Measurements from ENCODE around the gene ALOX15. TPM values are rescaled to one million over a fixed set of nuclear protein-coding genes. Genes with fewer than 3 reads are reported as not detected.

ALOX15 gene
- total and polyA plus RNA-seq, 9 donors, result 0.07 to 4.1 (median 0.38) TPM; not detected in 3

DNA sequence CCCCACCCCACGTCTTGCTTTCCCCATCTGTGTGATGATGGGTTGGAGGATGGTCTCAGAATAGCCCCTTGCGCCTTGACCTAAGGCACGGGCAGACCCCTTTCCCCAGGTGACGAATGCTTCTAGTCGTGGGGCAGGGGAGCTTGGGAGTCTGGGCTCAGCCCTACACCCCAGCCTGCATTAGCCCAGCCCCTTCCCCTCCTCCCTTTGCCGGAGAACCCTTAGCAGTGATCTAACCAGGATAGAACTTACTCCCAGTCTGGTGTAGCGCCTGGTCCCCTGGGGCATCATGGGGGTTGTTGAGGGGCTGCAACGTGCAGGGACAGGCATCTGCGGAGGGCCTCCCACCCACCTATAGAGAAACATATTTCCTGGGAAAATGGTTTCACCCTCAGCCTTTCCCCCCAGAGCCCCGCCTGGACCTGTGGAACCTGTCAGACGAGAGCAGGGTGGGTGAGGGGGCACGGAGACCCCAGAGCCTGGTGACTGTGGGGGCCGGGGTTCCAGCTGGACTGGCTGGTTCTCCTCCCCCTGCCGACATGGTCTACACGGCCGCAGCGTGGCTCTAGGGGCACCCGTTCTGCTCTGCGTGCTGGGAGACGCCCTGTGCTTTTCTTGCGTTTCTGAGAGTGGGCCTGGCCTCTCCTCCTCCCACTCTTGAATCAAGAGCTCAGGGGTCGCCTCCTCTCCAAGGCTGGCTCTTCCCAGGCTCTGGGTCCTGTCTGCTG, 52.4 kb downstream of the ALOX15 start:
- H3K27ac ChIP-seq, result no peak overlapping the region
- intact Hi-C loops (cut with DNase I), result no loop called here
- peaks cover 5% of the 10 kb centered on the region for H3K4me1 ChIP-seq (ENCODE audit: insufficient read depth)
- no peaks in the 10 kb centered on the region for H3K36me3 ChIP-seq
- DNase-seq, result no peak
- no peak overlapping the region for H3K4me3 ChIP-seq
- H3K9me3 ChIP-seq, result no peaks in the 10 kb centered on the region
- no peaks in the 10 kb centered on the region for H3K27me3 ChIP-seq
- 80 to 90% (median 85%) methylated on average over 22 of the region's 22 CpGs for WGBS, 3 donors
- TF ChIP-seq EP300 (IDR thresholded peaks at IDR 0.05) (no peak), POLR2A (IDR thresholded peaks at IDR 0.05) (no peak)
- TF ChIP-seq, protein P1, sequence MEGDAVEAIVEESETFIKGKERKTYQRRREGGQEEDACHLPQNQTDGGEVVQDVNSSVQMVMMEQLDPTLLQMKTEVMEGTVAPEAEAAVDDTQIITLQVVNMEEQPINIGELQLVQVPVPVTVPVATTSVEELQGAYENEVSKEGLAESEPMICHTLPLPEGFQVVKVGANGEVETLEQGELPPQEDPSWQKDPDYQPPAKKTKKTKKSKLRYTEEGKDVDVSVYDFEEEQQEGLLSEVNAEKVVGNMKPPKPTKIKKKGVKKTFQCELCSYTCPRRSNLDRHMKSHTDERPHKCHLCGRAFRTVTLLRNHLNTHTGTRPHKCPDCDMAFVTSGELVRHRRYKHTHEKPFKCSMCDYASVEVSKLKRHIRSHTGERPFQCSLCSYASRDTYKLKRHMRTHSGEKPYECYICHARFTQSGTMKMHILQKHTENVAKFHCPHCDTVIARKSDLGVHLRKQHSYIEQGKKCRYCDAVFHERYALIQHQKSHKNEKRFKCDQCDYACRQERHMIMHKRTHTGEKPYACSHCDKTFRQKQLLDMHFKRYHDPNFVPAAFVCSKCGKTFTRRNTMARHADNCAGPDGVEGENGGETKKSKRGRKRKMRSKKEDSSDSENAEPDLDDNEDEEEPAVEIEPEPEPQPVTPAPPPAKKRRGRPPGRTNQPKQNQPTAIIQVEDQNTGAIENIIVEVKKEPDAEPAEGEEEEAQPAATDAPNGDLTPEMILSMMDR (IDR thresholded peaks at IDR 0.05), result no peak

DNA sequence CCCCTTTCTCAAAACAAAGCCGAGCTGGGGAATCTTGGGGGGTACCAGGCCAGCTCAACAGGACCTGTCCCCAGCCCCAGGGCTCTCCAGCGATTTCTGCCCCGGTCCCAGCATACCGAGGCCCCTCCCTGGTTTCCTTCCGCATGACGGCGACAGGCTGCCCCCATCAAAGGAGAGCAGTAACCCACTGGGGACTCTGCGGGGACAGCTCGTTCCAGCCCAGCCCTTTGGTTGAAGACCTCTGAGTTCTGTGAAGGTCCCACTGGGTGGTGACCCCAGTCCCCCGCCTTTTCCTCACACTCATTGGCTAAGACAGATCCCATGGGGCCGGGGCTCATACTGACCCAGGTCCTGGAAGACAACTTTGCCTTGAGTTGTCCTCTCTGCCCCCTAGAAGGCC, 53.1 kb downstream of the ALOX15 start:
- Histone ChIP-seq H3K36me3 (no peaks in the 10 kb centered on the region), H3K27ac (no peak overlapping the region), H3K27me3 (no peaks in the 10 kb centered on the region), H3K4me3 (no peak overlapping the region), H3K9me3 (no peaks in the 10 kb centered on the region), H3K4me1 (ENCODE audit: insufficient read depth) (peaks cover 9% of the 10 kb centered on the region)
- WGBS, 3 donors, result 86 to 91% (median 87%) methylated on average over 11 of the region's 11 CpGs
- no peak for DNase-seq
- no peak for TF ChIP-seq POLR2A (IDR thresholded peaks at IDR 0.05)
- TF ChIP-seq, protein P1 (IDR thresholded peaks at IDR 0.05), result no peak
- TF ChIP-seq EP300 (IDR thresholded peaks at IDR 0.05), result no peak
- intact Hi-C loops (cut with DNase I), result no loop called here

DNA sequence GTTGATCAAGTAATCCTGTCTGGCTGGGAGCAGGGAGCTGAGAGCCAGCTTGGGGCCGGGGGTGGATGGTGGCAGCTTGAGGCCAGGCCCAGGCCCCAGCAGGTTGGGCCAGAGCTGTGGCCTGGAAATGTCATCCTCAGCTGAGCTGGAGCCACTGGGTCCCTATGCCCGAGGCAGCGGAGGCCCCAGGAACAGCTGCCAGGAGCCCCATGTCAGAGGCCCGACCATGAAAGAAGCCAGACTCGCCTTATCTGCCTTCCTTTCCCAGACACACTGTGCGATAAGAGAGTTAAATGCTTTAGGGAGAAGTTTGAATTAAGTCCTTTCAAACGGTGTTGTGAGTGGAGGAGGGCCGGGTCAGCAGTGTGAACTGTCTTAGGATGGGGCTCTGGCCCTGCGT, 53.7 kb downstream of the ALOX15 start:
- Histone ChIP-seq H3K4me1 (ENCODE audit: insufficient read depth) (peaks cover 9% of the 10 kb centered on the region), H3K27me3 (no peaks in the 10 kb centered on the region), H3K36me3 (no peaks in the 10 kb centered on the region), H3K27ac (peak overlapping the region in 1 of 2 donors; percentile 15), H3K4me3 (no peak overlapping the region), H3K9me3 (no peaks in the 10 kb centered on the region)
- intact Hi-C loops (cut with DNase I), result no loop called here
- DNase-seq, result peak in 1 of 5 donors; percentile 13
- 57 to 67% (median 63%) methylated on average over 9 of the region's 9 CpGs for WGBS, 3 donors
- TF ChIP-seq, protein P1 (IDR thresholded peaks at IDR 0.05), result no peak
- TF ChIP-seq POLR2A (IDR thresholded peaks at IDR 0.05) (no peak), EP300 (IDR thresholded peaks at IDR 0.05) (no peak)

DNA sequence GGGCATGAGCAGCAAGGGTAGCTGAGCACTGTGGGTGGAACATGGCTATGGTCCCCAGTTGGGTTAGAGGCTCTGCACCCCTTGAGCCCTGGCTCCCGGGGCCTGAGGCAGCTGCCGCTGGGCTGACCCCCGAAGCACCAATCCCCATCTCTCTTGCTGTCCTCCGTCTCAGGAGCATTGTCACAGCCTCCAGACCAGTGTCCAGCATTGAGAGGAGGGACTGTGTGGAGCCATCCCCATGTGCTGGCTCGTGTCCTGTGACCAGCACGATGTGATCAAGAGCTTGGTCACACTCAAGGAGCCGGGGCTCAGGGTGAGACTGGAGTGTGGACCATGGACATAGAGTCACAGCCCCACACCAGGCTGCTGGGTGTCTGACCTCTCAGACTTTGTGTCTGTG, 54.3 kb downstream of the ALOX15 start:
- DNase-seq, result no peak
- Histone ChIP-seq H3K27me3 (no peaks in the 10 kb centered on the region), H3K36me3 (no peaks in the 10 kb centered on the region), H3K4me3 (no peak overlapping the region), H3K27ac (no peak overlapping the region), H3K4me1 (ENCODE audit: insufficient read depth) (peaks cover 9% of the 10 kb centered on the region), H3K9me3 (no peaks in the 10 kb centered on the region)
- intact Hi-C loops (cut with DNase I), result no loop called here
- 93 to 94% (median 93%) methylated on average over 7 of the region's 7 CpGs for WGBS, 3 donors
- TF ChIP-seq, protein P1 (IDR thresholded peaks at IDR 0.05), result no peak
- TF ChIP-seq POLR2A (IDR thresholded peaks at IDR 0.05) (no peak), EP300 (IDR thresholded peaks at IDR 0.05) (no peak)

All from ovary (tissue), 9 donors.